Endothelial cell of umbilical vein (primary cell): ENCODE measurements around the gene FARP1.
"Not testable (repeated sequence)": the region's sequence is repeated elsewhere in the genome, so short reads cannot be mapped to it uniquely, and the experiment has no call there.

Experiments used
- CTCF ChIP-seq, 2 donors: IDR thresholded peaks; 1 replicate in 1 of 2; 2 replicates in 1 of 2; pipeline ENCODE4 v1.5.1; 2011; ENCODE audit warnings: low read length in 2 of 2, mild to moderate bottlenecking in 2 of 2, moderate library complexity in 2 of 2, control low read depth in 1 of 2, inconsistent platforms in 1 of 2, low read depth in 1 of 2; ENCODE audit not compliant: insufficient read depth in 1 of 2; ENCODE audit errors: extremely low read depth in 1 of 2
- EZH2 ChIP-seq: IDR thresholded peaks from 2 replicates; pipeline ENCODE4 v1.6.1; 2012; ENCODE audit warnings: borderline replicate concordance, low read depth, mild to moderate bottlenecking, moderate library complexity, low read length, inconsistent platforms; ENCODE audit not compliant: severe bottlenecking
- FOS ChIP-seq: IDR thresholded peaks from 2 replicates; pipeline ENCODE4 v1.6.1; 2011; ENCODE audit warnings: mild to moderate bottlenecking, low read length, moderate library complexity, borderline replicate concordance; ENCODE audit not compliant: insufficient read depth
- MAX ChIP-seq: IDR thresholded peaks from 2 replicates; pipeline ENCODE4 v1.6.1; 2011; ENCODE audit not compliant: insufficient read depth, insufficient read length
- MYC ChIP-seq: IDR thresholded peaks from one replicate; pipeline ENCODE4 v1.6.1; 2011; ENCODE audit warnings: mild to moderate bottlenecking, low read depth, low read length
- POLR2A ChIP-seq: IDR thresholded peaks from 2 replicates; pipeline ENCODE4 v1.6.1; 2012; ENCODE audit warnings: low read depth, mild to moderate bottlenecking, control low read depth, low read length
- POLR2AphosphoS5 ChIP-seq: IDR thresholded peaks from 2 replicates; pipeline ENCODE4 v1.6.1; 2012; ENCODE audit warnings: low read depth, mild to moderate bottlenecking, control low read depth, low read length, moderate library complexity; ENCODE audit not compliant: insufficient read depth

- TF ChIP-seq CTCF (IDR thresholded peaks at IDR 0.05; ENCODE audit: extremely low read depth in 1 of 2, insufficient read depth in 1 of 2, low read depth in 1 of 2, low read length in 2 of 2); POLR2A; POLR2AphosphoS5; MYC; MAX; FOS; EZH2: not testable (repeated sequence)
These were observed 226.6 kb downstream of the FARP1 start for GRCh38 chr13:98369520-98369919.
